H1 (cell line): ENCODE measurements around the gene MARCHF3. TPM values are rescaled to one million over a fixed set of nuclear protein-coding genes. Genes with fewer than 3 reads are reported as not detected.
"Not testable (repeated sequence)": the region's sequence is repeated elsewhere in the genome, so short reads cannot be mapped to it uniquely, and the experiment has no call there.

Experiments
- CTCF ChIA-PET: fragments of 300-600 bp; sonication (Branson Sonifier 250); formaldehyde crosslinking; loops from one replicate; lab custom pipeline; 2021; ENCODE audit not compliant: partially characterized antibody; lab: Charles Lee
- POLR2A ChIA-PET: fragments of 300-600 bp; sonication (Branson Sonifier 250); formaldehyde crosslinking; loops from one replicate; lab custom pipeline; 2021; ENCODE audit warnings: inconsistent platforms; ENCODE audit not compliant: partially characterized antibody; lab: Charles Lee
- DNase-seq, 2 experiments: peaks; one replicate each; pipeline versions ENCODE4 v3.0.0 to v3.0.0-alpha.2; 2010 to 2022; ENCODE audit warnings: low spot score in 2 of 2, low read depth in 1 of 2, mixed read lengths in 1 of 2
- FAIRE-seq: peaks from 2 replicates; lab custom pipeline; 2011; peaks lifted over from hg19 to GRCh38; lab: Jason Lieb, UNC
- H2AFZ ChIP-seq: 2 replicates; pipeline ENCODE4 v1.8.1; 2012; ENCODE audit warnings: low read length, inconsistent platforms
- H2AK5ac ChIP-seq: 2 replicates; pipeline ENCODE4 v1.6.1; 2013; ENCODE audit warnings: low read depth, low read length
- H2BK120ac ChIP-seq: replicated peaks from 2 replicates; pipeline ENCODE3; 2013; ENCODE audit warnings: low read depth, low read length, inconsistent platforms
- H2BK12ac ChIP-seq: 2 replicates; pipeline ENCODE4 v1.6.1; 2013; ENCODE audit warnings: low read depth, low read length
- H2BK15ac ChIP-seq: 2 replicates; pipeline ENCODE4 v1.6.1; 2013; ENCODE audit warnings: low read length
- H2BK20ac ChIP-seq: 2 replicates; pipeline ENCODE4 v1.6.1; 2013; ENCODE audit warnings: low read length
- H2BK5ac ChIP-seq: 2 replicates; pipeline ENCODE4 v1.6.1; 2013; ENCODE audit warnings: low read depth, low read length
- H3K14ac ChIP-seq: 2 replicates; pipeline ENCODE4 v1.6.1; 2013; ENCODE audit warnings: inconsistent platforms; ENCODE audit not compliant: insufficient read length
- H3K18ac ChIP-seq: 2 replicates; pipeline ENCODE4 v1.6.1; 2013; ENCODE audit warnings: low read length; ENCODE audit errors: extremely low read depth
- H3K23ac ChIP-seq: 2 replicates; pipeline ENCODE4 v1.6.1; 2013; ENCODE audit warnings: inconsistent platforms; ENCODE audit not compliant: insufficient read length
- H3K23me2 ChIP-seq: 2 replicates; pipeline ENCODE4 v1.6.1; 2013; ENCODE audit warnings: low read depth, low read length
- H3K27ac ChIP-seq: 2 replicates; pipeline ENCODE4 v1.6.1; 2011; ENCODE audit warnings: low read depth, low read length, inconsistent platforms
- H3K27me3 ChIP-seq, 4 experiments: replicated peaks in 1 of 4; 1 replicate in 1 of 4; 2 replicates in 3 of 4; pipeline versions ENCODE4 v1.6.1 to v1.8.1; 2011 to 2013; ENCODE audit warnings: low read length in 3 of 4, mild to moderate bottlenecking in 3 of 4, inconsistent platforms in 2 of 4, mixed read lengths in 2 of 4, moderate library complexity in 1 of 4; ENCODE audit not compliant: control insufficient read depth in 3 of 4, insufficient read depth in 3 of 4; ENCODE audit errors: extremely low read depth in 1 of 4
- H3K36me3 ChIP-seq, 4 experiments: 2 replicates each; pipeline versions ENCODE4 v1.6.1 to v1.8.1; 2011 to 2013; ENCODE audit warnings: mild to moderate bottlenecking in 4 of 4, low read length in 3 of 4, moderate library complexity in 2 of 4, control low read depth in 1 of 4, inconsistent platforms in 1 of 4; ENCODE audit not compliant: insufficient read depth in 4 of 4, control insufficient read depth in 2 of 4
- H3K4ac ChIP-seq: replicated peaks from 2 replicates; pipeline ENCODE3; 2013; ENCODE audit warnings: low read length, low read depth, mixed read lengths, inconsistent platforms; ENCODE audit not compliant: insufficient read length
- H3K4me1 ChIP-seq, 4 experiments: replicated peaks in 1 of 4; 1 replicate in 1 of 4; 2 replicates in 3 of 4; pipeline versions ENCODE4 v1.6.1 to v1.8.1; 2011 to 2013; ENCODE audit warnings: low read length in 3 of 4, inconsistent platforms in 2 of 4, mixed read lengths in 1 of 4; ENCODE audit not compliant: insufficient read depth in 4 of 4, control insufficient read depth in 3 of 4
- H3K4me2 ChIP-seq, 2 experiments: 2 replicates each; pipeline versions ENCODE4 v1.6.1 to v1.8.1; 2011 to 2013; ENCODE audit warnings: low read depth in 2 of 2, low read length in 2 of 2, control low read depth in 1 of 2, inconsistent platforms in 1 of 2, mild to moderate bottlenecking in 1 of 2; ENCODE audit not compliant: insufficient read depth in 1 of 2
- H3K4me3 ChIP-seq, 4 experiments: fragments of 200-600, 300-600 bp in 1 of 4; sonication (generic), shearing (Covaris generic), sonication (Bioruptor Twin) in 1 of 4; 2 replicates each; pipeline versions ENCODE4 v1.5.1 to v1.8.1; 2011 to 2016; ENCODE audit warnings: low read length in 4 of 4, low read depth in 3 of 4, control low read depth in 2 of 4, inconsistent platforms in 2 of 4, mild to moderate bottlenecking in 2 of 4, mixed read lengths in 1 of 4, moderate library complexity in 1 of 4; ENCODE audit not compliant: insufficient read depth in 2 of 4; ENCODE audit errors: extremely low read depth in 1 of 4
- H3K56ac ChIP-seq: replicated peaks from 2 replicates; pipeline ENCODE3; 2013; ENCODE audit warnings: low read depth, mild to moderate bottlenecking, mixed read lengths, low read length, inconsistent platforms; ENCODE audit not compliant: insufficient read length
- H3K79me1 ChIP-seq: 2 replicates; pipeline ENCODE4 v1.6.1; 2013; ENCODE audit warnings: low read depth, low read length, control low read depth
- H3K79me2 ChIP-seq, 2 experiments: 2 replicates each; pipeline versions ENCODE4 v1.6.1 to v1.8.1; 2012 to 2013; ENCODE audit warnings: low read length in 2 of 2, mild to moderate bottlenecking in 2 of 2, inconsistent platforms in 1 of 2; ENCODE audit not compliant: insufficient read depth in 2 of 2, control insufficient read depth in 1 of 2
- H3K9ac ChIP-seq, 4 experiments: replicated peaks in 1 of 4; 1 replicate in 1 of 4; 2 replicates in 3 of 4; pipeline versions ENCODE4 v1.6.1 to v1.8.1; 2011 to 2013; ENCODE audit warnings: low read depth in 3 of 4, low read length in 3 of 4, control low read depth in 2 of 4, mild to moderate bottlenecking in 2 of 4, moderate library complexity in 2 of 4, inconsistent platforms in 1 of 4; ENCODE audit errors: extremely low read depth in 1 of 4
- H3K9me3 ChIP-seq, 2 experiments: 2 replicates each; pipeline versions ENCODE4 v1.6.1 to v1.8.1; 2012 to 2013; ENCODE audit warnings: mild to moderate bottlenecking in 2 of 2, moderate library complexity in 2 of 2, control low read depth in 1 of 2, inconsistent platforms in 1 of 2, low read depth in 1 of 2, low read length in 1 of 2, mixed read lengths in 1 of 2; ENCODE audit not compliant: insufficient read depth in 2 of 2
- H4K20me1 ChIP-seq, 2 experiments: replicated peaks in 1 of 2; 2 replicates each; pipeline versions ENCODE3 to v1.8.1; 2011 to 2013; ENCODE audit warnings: inconsistent platforms in 2 of 2, low read length in 2 of 2, mild to moderate bottlenecking in 1 of 2; ENCODE audit not compliant: insufficient read depth in 2 of 2, control insufficient read depth in 1 of 2
- H4K5ac ChIP-seq: 2 replicates; pipeline ENCODE4 v1.6.1; 2013; ENCODE audit warnings: low read length, low read depth, mixed read lengths, inconsistent platforms; ENCODE audit not compliant: insufficient read length
- H4K8ac ChIP-seq: 2 replicates; pipeline ENCODE4 v1.8.0; 2013; ENCODE audit warnings: mild to moderate bottlenecking, moderate library complexity, low read length, inconsistent platforms; ENCODE audit not compliant: insufficient read depth; ENCODE audit errors: extremely low read depth
- H4K91ac ChIP-seq: replicated peaks from 2 replicates; pipeline ENCODE3; 2013; ENCODE audit warnings: low read length, mixed read lengths, inconsistent platforms; ENCODE audit not compliant: insufficient read length
- BCL11A ChIP-seq, 2 experiments: IDR thresholded peaks; one replicate each; pipeline ENCODE4 v1.6.1; 2011; ENCODE audit warnings: low read depth in 2 of 2, low read length in 2 of 2, mild to moderate bottlenecking in 2 of 2
- JUND ChIP-seq: IDR thresholded peaks from 2 replicates; pipeline ENCODE4 v1.6.1; 2011; ENCODE audit warnings: mild to moderate bottlenecking, improper control_type of control experiment, low read length
- SAP30 ChIP-seq: fragments of 300-600 bp; sonication (generic); IDR thresholded peaks from 2 replicates; pipeline ENCODE4 v1.7.1; 2012; ENCODE audit warnings: low read length, moderate library complexity, mild to moderate bottlenecking, inconsistent platforms; ENCODE audit not compliant: insufficient read depth, insufficient replicate concordance
- WGBS, 2 experiments: shearing (Covaris generic) in 1 of 2; methylation state at CpG; one replicate each; pipeline versions ENCODE4 v1.1.6 to v1.1.7; 2013 to 2015; ENCODE audit warnings: low lambda C conversion rate in 2 of 2, mixed read lengths in 2 of 2, inconsistent platforms in 1 of 2, low coverage in 1 of 2, missing lambda C conversion rate in 1 of 2; ENCODE audit not compliant: insufficient replicate concordance in 2 of 2, insufficient coverage in 1 of 2, insufficient read length in 1 of 2; ENCODE audit errors: extremely low coverage in 1 of 2, missing lambda C conversion rate in 1 of 2; 5-methylcytosine and 5-hydroxymethylcytosine counted together
- polyA plus RNA-seq, 7 experiments: library from polyadenylated mRNA; depleted of rRNA in 3 of 7; stranded (reverse) in 5 of 7; unstranded in 2 of 7; fragments of >200 nt in 5 of 7; fragments of 200-250 nt in 2 of 7; gene quantifications; 1 replicate in 5 of 7; 2 replicates in 1 of 7; 4 replicates in 1 of 7; pipeline versions ENCODE4 v1.2.1 to v1.2.3, GENCODE V29; 2011 to 2013; ENCODE audit warnings: missing spikeins in 2 of 7, mixed read lengths in 2 of 7
- total RNA-seq: library from RNA; stranded (reverse); fragmentation: NEBNext Ultra II Directional; extraction: Animal tissue kit (Norgen Biotek cat#: 25700); gene quantifications from 2 replicates; pipeline ENCODE4 v1.2.1, GENCODE V29; 2021

MARCHF3 gene
- total and polyA plus RNA-seq, 2 of the 8 experiments (the other 6 are each of a cell fraction or from before 2014, with no cell fraction given), result 12.0 to 16.9 TPM

DNA sequence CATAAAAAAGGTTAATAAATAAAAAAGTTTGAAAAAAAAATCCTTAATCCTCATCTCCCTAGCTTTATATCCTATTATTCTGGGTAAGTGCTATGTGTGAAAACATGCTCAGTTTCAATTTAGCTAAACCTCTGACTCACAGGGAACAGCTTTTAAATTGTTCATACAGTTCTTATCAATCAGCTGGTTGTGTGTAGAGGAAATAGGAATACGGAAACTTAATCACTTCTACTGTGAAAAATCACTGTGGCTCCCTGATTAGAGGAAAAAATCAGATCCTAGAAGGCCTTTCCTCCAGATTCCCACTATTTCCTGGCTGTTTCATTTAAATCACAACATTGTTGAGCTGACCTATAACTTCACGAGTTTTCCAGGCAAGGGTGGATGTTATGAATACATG lies 120.5 kb downstream of the MARCHF3 start (continued):
- TF ChIP-seq BCL11A (IDR thresholded peaks at IDR 0.05; ENCODE audit: low read depth in 2 of 2, low read length in 2 of 2), result no peak
- TF ChIP-seq SAP30, result no peak
- TF ChIP-seq JUND, result no peak

DNA sequence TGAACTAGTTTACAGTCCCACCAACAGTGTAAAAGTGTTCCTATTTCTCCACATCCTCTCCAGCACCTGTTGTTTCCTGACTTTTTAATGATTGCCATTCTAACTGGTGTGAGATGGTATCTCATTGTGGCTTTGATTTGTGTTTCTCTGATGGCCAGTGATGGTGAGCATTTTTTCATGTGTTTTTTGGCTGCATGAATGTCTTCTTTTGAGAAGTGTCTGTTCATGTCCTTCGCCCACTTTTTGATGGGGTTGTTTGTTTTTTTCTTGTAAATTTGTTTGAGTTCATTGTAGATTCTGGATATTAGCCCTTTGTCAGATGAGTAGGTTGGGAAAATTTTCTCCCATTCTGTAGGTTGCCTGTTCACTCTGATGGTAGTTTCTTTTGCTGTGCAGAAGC lies 126.0 kb downstream of the MARCHF3 start:
- H3K27ac ChIP-seq, H4K8ac ChIP-seq, H3K79me1 ChIP-seq, H3K9ac ChIP-seq, H2BK15ac ChIP-seq, CTCF ChIA-PET, H2BK20ac ChIP-seq, H3K79me2 ChIP-seq, H4K5ac ChIP-seq, H2BK5ac ChIP-seq, POLR2A ChIA-PET, H3K9me3 ChIP-seq, H3K18ac ChIP-seq, H2BK120ac ChIP-seq, H3K27me3 ChIP-seq, H2AFZ ChIP-seq, H3K14ac ChIP-seq, H4K91ac ChIP-seq, H3K56ac ChIP-seq, H3K4ac ChIP-seq, H3K4me3 ChIP-seq, H2AK5ac ChIP-seq, H2BK12ac ChIP-seq, H3K23ac ChIP-seq, H4K20me1 ChIP-seq, FAIRE-seq, H3K23me2 ChIP-seq, H3K4me1 ChIP-seq, H3K36me3 ChIP-seq, DNase-seq, H3K4me2 ChIP-seq: not testable (repeated sequence)
- no CpG with 5 or more reads among the region's 1 CpG for WGBS, 2 experiments
